Activated B cell treated with CpG ODN at 0.5 μM for 24 hours (primary cell): Measurements from ENCODE around the gene PCDH1. TPM values are rescaled to one million over a fixed set of nuclear protein-coding genes. Genes with fewer than 3 reads are reported as not detected.
A peak's percentile ranks its signal among the peaks of the same experiment; 100 is the strongest.

ENCODE experiments used
- ATAC-seq: fragments of 200-7000 bp; cut with Tn5 transposase; one replicate; pipeline ENCODE4 v1.10.0; 2021; ENCODE audit warnings: low read depth, mild to moderate bottlenecking, moderate library complexity
- CTCF ChIA-PET: fragments of 350-600 bp; sonication (Branson Sonifier 250); formaldehyde crosslinking; loops from one replicate; lab custom pipeline; 2021; ENCODE audit warnings: antibody characterized with exemption; lab: Charles Lee
- POLR2A ChIA-PET: fragments of 350-600 bp; sonication (Branson Sonifier 250); formaldehyde crosslinking; loops from one replicate; lab custom pipeline; 2021; ENCODE audit warnings: antibody characterized with exemption; lab: Charles Lee
- DNase-seq: peaks from one replicate; pipeline ENCODE4 v3.0.0; 2022
- H3K27ac Mint-ChIP-seq: one replicate; pipeline ENCODE4 v1.8.0; 2020; ENCODE audit warnings: mixed read lengths
- H3K27me3 Mint-ChIP-seq: one replicate; pipeline ENCODE4 v1.8.0; 2021; ENCODE audit warnings: mixed read lengths
- H3K36me3 Mint-ChIP-seq: one replicate; pipeline ENCODE4 v1.8.0; 2021; ENCODE audit warnings: low read depth, mixed read lengths
- H3K4me1 Mint-ChIP-seq: one replicate; pipeline ENCODE4 v1.8.0; 2021; ENCODE audit warnings: mixed read lengths
- H3K4me3 Mint-ChIP-seq: one replicate; pipeline ENCODE4 v1.8.0; 2020; ENCODE audit warnings: mild to moderate bottlenecking, mixed read lengths
- H3K9me3 Mint-ChIP-seq: one replicate; pipeline ENCODE4 v1.8.0; 2020; ENCODE audit warnings: mixed read lengths
- intact Hi-C: fragments of 100-400 bp; cut with micrococcal nuclease; formaldehyde crosslinking; loops from one replicate; pipeline ENCODE4 v1.15.1; 2024
- total RNA-seq: library from RNA; stranded (reverse); gene quantifications from 2 replicates; pipeline ENCODE4 v1.2.3, GENCODE V29; 2022
- TF ChIP-seq, protein P1 (sequence below): fragments of 200-600 bp; IDR thresholded peaks from one replicate; pipeline ENCODE4 v1.8.0; 2022; ENCODE audit warnings: antibody characterized with exemption, mild to moderate bottlenecking

Gene PCDH1
- total RNA-seq, 1 donor from 2014 or later = not detected

DNA sequence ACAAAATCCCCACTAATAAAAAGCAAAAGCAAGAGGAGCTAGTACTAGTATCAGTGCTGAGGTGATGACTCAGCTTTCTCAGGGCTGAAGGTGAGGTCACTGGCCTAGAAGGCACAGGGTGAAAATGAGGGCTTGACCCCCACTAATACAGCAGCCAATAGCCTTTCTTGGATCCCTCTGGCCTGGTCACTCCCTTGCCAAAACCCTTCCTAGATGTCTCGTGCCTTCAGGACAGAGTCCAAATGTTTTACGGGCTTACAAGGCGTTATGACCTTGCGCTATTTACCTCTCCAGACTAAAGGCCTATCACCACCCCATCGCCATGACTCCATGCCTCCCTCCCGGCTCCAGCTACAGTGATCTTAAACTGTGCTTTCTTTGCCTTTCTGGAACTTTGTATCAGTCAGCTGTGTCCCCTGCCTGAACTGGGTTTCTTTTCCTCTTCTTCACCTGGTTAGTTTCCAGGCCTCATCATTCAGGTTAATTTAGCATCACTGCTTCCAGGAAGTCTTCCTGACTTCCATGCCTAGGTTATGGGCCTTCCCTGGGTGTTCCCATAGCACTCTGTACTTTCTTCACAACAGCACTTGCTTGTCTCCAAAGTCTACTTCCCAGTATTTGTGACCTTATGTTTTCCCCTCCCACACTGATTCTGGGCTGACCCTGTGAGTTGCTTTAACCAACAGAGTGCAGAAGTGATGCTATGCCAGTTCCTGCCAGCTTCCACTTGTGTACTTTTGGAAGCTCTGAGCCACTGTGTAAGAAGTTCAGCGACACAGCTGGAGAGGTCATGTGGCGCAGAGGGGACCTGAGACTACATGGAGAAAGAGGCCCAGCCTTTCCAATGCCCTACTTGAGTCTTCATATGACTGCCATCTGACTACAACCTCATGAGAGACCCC lies 41.3 kb upstream of the PCDH1 start:
- intact Hi-C loops = no loop called here
- ChIA-PET POLR2A (no interaction called here), CTCF (interaction anchor here (1.6 kb wide), 1 partner anchor 40 kb away, joined by 5 read pairs; no protein-coding TSS in a partner anchor)
- no peak for DNase-seq
- Mint-ChIP-seq H3K4me1 (peaks cover 43% of the 10 kb centered on the region), H3K27me3 (no peaks in the 10 kb centered on the region), H3K9me3 (no peaks in the 10 kb centered on the region), H3K27ac (no peak overlapping the region), H3K36me3 (peaks cover 8% of the 10 kb centered on the region), H3K4me3 (no peak overlapping the region)
- TF ChIP-seq, protein P1, sequence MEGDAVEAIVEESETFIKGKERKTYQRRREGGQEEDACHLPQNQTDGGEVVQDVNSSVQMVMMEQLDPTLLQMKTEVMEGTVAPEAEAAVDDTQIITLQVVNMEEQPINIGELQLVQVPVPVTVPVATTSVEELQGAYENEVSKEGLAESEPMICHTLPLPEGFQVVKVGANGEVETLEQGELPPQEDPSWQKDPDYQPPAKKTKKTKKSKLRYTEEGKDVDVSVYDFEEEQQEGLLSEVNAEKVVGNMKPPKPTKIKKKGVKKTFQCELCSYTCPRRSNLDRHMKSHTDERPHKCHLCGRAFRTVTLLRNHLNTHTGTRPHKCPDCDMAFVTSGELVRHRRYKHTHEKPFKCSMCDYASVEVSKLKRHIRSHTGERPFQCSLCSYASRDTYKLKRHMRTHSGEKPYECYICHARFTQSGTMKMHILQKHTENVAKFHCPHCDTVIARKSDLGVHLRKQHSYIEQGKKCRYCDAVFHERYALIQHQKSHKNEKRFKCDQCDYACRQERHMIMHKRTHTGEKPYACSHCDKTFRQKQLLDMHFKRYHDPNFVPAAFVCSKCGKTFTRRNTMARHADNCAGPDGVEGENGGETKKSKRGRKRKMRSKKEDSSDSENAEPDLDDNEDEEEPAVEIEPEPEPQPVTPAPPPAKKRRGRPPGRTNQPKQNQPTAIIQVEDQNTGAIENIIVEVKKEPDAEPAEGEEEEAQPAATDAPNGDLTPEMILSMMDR = no peak
- no peak for ATAC-seq

GRCh38 chr5:141917760-141918159 lies 39.5 kb upstream of the PCDH1 start:
- peaks cover 4% of the 10 kb centered on the region for H3K27me3 Mint-ChIP-seq
- H3K9me3 Mint-ChIP-seq = no peaks in the 10 kb centered on the region
- TF ChIP-seq, protein P1 = no peak
- H3K4me1 Mint-ChIP-seq = peaks cover 41% of the 10 kb centered on the region
- H3K27ac Mint-ChIP-seq = no peak overlapping the region
- POLR2A ChIA-PET = no interaction called here
- H3K4me3 Mint-ChIP-seq = no peak overlapping the region
- intact Hi-C loops = no loop called here
- no peaks in the 10 kb centered on the region for H3K36me3 Mint-ChIP-seq
- DNase-seq (no peak), ATAC-seq (no peak)
- CTCF ChIA-PET = interaction anchor here (1.6 to 3.5 kb wide), 2 partner anchors 39 to 43 kb away, joined by 5 to 14 read pairs; no protein-coding TSS in a partner anchor

DNA sequence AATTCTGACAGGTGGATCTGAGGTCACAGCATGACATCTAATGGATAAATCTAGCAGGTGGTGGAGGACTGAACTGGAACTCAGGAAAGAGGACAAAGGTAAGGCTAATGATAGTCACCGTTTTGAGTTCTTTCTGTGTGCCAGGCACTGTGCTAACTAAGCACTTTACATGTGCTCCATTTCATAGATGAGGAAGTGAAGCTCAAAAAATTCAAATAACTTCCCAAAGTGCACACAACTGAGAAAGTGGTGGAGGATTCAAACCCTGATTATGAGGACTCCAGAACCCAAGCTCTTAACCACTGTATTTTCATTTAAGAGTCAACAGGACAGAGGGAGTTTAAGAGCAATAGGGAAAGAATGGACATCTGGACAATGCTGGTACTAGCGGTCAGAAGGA lies 38.3 kb upstream of the PCDH1 start:
- Mint-ChIP-seq H3K9me3 (no peaks in the 10 kb centered on the region), H3K27me3 (peaks cover 4% of the 10 kb centered on the region), H3K36me3 (no peaks in the 10 kb centered on the region), H3K4me1 (peaks cover 40% of the 10 kb centered on the region), H3K4me3 (no peak overlapping the region), H3K27ac (no peak overlapping the region)
- no peak for DNase-seq
- ATAC-seq = no peak
- POLR2A ChIA-PET = interaction anchor here (1.6 kb wide), 1 partner anchor 53 kb away, joined by 7 read pairs; the partner anchor contains the start of gene RNF14
- intact Hi-C loops = no loop called here
- CTCF ChIA-PET = interaction anchor here (1.9 to 3.5 kb wide), 2 partner anchors 38 to 44 kb away, joined by 5 to 14 read pairs; no protein-coding TSS in a partner anchor
- TF ChIP-seq, protein P1 = no peak

DNA sequence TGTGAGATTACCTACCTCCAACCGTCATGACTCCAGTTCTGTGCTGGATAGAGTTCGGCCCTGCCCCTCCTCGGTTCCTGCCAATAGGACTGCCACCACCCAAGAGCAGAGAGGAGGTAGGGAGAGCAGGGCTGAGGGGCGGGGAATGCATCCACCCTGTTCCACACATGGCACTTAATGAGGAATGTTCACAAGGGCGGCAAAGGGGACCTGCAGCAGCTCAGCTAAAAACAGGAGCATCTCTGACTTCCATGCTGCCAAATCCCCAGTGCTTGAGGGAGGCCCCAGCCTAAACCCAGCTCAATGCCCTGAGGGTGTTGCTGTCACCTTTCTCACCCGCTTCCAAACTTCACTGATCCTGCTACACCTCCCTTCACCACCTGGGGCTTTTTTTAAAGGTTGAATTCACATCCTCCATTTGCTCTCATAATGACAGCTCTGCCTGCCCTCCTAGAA lies 37.7 kb upstream of the PCDH1 start:
- intact Hi-C loops = loop anchor here (2.0 kb wide), 1 partner anchor 37 kb away; the partner anchor contains the start of gene PCDH1
- ATAC-seq (peak; percentile 9), DNase-seq (no peak)
- peaks cover 4% of the 10 kb centered on the region for H3K27me3 Mint-ChIP-seq
- ChIA-PET POLR2A (interaction anchor here (0.5 to 2.3 kb wide), 3 partner anchors 8 to 215 kb away, joined by 3 to 24 read pairs (median 7); partner anchors contain the start of genes DELE1 and RNF14), CTCF (interaction anchor here (1.9 to 3.5 kb wide), 2 partner anchors 37 to 45 kb away, joined by 5 to 14 read pairs; no protein-coding TSS in a partner anchor)
- H3K27ac Mint-ChIP-seq = no peak overlapping the region
- H3K4me1 Mint-ChIP-seq = peaks cover 40% of the 10 kb centered on the region
- TF ChIP-seq, protein P1 = no peak
- no peaks in the 10 kb centered on the region for H3K36me3 Mint-ChIP-seq
- no peaks in the 10 kb centered on the region for H3K9me3 Mint-ChIP-seq
- H3K4me3 Mint-ChIP-seq = peak overlapping the region; percentile 5
